ENCODE measurements around the gene RUNDC1. TPM values are rescaled to one million over a fixed set of nuclear protein-coding genes. Genes with fewer than 3 reads are reported as not detected.

RUNDC1 gene
- polyA plus RNA-seq, 1 donor, result 8.1 TPM

DNA sequence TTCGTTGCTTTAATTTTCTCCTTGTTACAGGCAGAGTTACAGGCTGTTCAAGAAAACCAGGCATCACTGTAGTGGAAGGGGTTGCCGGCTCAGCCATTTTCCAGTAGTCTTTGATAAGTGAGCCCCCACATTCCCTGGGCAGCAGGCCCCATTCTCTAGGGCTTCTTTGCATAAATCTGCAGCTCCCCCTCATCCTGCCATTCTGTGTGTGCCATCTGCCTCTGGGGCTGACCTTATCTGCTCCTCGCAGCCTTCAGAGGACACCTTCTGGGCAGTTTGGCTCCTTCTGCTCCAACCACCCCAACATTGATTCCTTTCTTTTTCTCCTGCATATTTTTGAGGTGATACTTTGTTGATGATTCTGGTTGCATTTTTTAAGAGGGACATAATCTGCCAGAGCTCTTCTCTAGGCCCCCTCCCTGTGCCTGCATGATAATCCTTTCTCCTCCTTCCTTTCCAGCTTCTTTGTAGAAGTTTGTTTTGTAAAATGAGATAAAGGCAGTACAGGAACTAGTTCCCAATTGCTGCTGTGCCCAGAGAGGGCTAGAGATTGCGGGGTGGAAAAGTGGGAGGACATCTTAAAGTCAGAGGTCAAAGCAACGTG lies 61.8 kb downstream of the RUNDC1 start:
- DNase-seq (ENCODE audit: low read depth), result no peak

Other genes with a start within 250 kb of the RUNDC1 start
- gene EZH1, start 235.5 kb upstream of the RUNDC1 start, polyA plus RNA-seq (ENCODE audit: insufficient read length), result 22.6 TPM
- gene RAMP2, start 219.3 kb upstream of the RUNDC1 start, polyA plus RNA-seq (ENCODE audit: insufficient read length), result 64.1 TPM
- gene VPS25, start 207.1 kb upstream of the RUNDC1 start, polyA plus RNA-seq (ENCODE audit: insufficient read length), result 27.7 TPM
- gene WNK4, start 200.0 kb upstream of the RUNDC1 start, polyA plus RNA-seq (ENCODE audit: insufficient read length), result 0.43 TPM
- 50.6 TPM for gene COA3, start 181.9 kb upstream of the RUNDC1 start, polyA plus RNA-seq (ENCODE audit: insufficient read length)
- 0.70 TPM for gene CNTD1, start 181.7 kb upstream of the RUNDC1 start, polyA plus RNA-seq (ENCODE audit: insufficient read length)
- 41.7 TPM for gene BECN1, start 156.3 kb upstream of the RUNDC1 start, polyA plus RNA-seq (ENCODE audit: insufficient read length)
- 45.7 TPM for gene PSME3, start 147.2 kb upstream of the RUNDC1 start, polyA plus RNA-seq (ENCODE audit: insufficient read length)
- 1.0 TPM for gene AOC2, start 136.0 kb upstream of the RUNDC1 start, polyA plus RNA-seq (ENCODE audit: insufficient read length)
- gene AOC3, start 129.4 kb upstream of the RUNDC1 start, polyA plus RNA-seq (ENCODE audit: insufficient read length), result 13.3 TPM
- gene G6PC1, start 79.8 kb upstream of the RUNDC1 start, polyA plus RNA-seq (ENCODE audit: insufficient read length), result not detected
- 61.8 TPM for gene AARSD1, start 16.1 kb upstream of the RUNDC1 start, polyA plus RNA-seq (ENCODE audit: insufficient read length)
- 88.8 TPM for gene PTGES3L, start 485 bp upstream of the RUNDC1 start, polyA plus RNA-seq (ENCODE audit: insufficient read length)
- 2,614 TPM for gene RPL27, start 17.9 kb downstream of the RUNDC1 start, polyA plus RNA-seq (ENCODE audit: insufficient read length)
- 3.4 TPM for gene IFI35, start 26.2 kb downstream of the RUNDC1 start, polyA plus RNA-seq (ENCODE audit: insufficient read length)
- 59.9 TPM for gene VAT1, start 41.8 kb downstream of the RUNDC1 start, polyA plus RNA-seq (ENCODE audit: insufficient read length)
- gene RND2, start 44.7 kb downstream of the RUNDC1 start, polyA plus RNA-seq (ENCODE audit: insufficient read length), result 0.49 TPM
- gene BRCA1, start 144.8 kb downstream of the RUNDC1 start, polyA plus RNA-seq (ENCODE audit: insufficient read length), result 8.9 TPM
- gene NBR1, start 190.6 kb downstream of the RUNDC1 start, polyA plus RNA-seq (ENCODE audit: insufficient read length), result 57.5 TPM
- 8.8 TPM for gene TMEM106A, start 231.3 kb downstream of the RUNDC1 start, polyA plus RNA-seq (ENCODE audit: insufficient read length)
- 10.0 TPM for gene CCDC200, start 248.1 kb downstream of the RUNDC1 start, polyA plus RNA-seq (ENCODE audit: insufficient read length)

All from forelimb muscle (tissue), 1 donor.